NT2/D1 (cell line): ENCODE data around the gene KRTAP12-1.

Experiments used
- DNase-seq: peaks from one replicate; pipeline ENCODE4 v3.0.0-alpha.2; 2011; ENCODE audit warnings: low read depth, low spot score
- H3K27me3 ChIP-seq: 2 replicates; pipeline ENCODE4 v1.6.0; 2011; ENCODE audit warnings: mild to moderate bottlenecking; ENCODE audit not compliant: insufficient read length, insufficient read depth
- H3K36me3 ChIP-seq: 2 replicates; pipeline ENCODE4 v1.6.1; 2011; ENCODE audit warnings: mild to moderate bottlenecking, low read length, mixed read lengths; ENCODE audit not compliant: insufficient read depth, insufficient read length
- H3K4me1 ChIP-seq: 2 replicates; pipeline ENCODE4 v1.5.1; 2011; ENCODE audit not compliant: insufficient read depth, insufficient read length
- H3K4me3 ChIP-seq: 2 replicates; pipeline ENCODE4 v1.5.1; 2011; ENCODE audit warnings: low read depth; ENCODE audit not compliant: insufficient read length
- H3K9ac ChIP-seq: 2 replicates; pipeline ENCODE4 v1.6.0; 2011; ENCODE audit warnings: low read depth; ENCODE audit not compliant: insufficient read length
- H3K9me3 ChIP-seq: 2 replicates; pipeline ENCODE4 v1.5.1; 2011; ENCODE audit warnings: mild to moderate bottlenecking, low read length; ENCODE audit not compliant: insufficient read depth
- SUZ12 ChIP-seq: IDR thresholded peaks from 2 replicates; pipeline ENCODE4 v1.6.1; 2011; ENCODE audit not compliant: insufficient read length, insufficient read depth; ENCODE audit errors: extremely low read depth
- YY1 ChIP-seq: IDR thresholded peaks from 2 replicates; pipeline ENCODE4 v1.6.1; 2011; ENCODE audit not compliant: insufficient read length, insufficient read depth
- ZNF274 ChIP-seq: IDR thresholded peaks from 2 replicates; pipeline ENCODE4 v1.6.1; 2011; ENCODE audit warnings: mild to moderate bottlenecking, low read depth, low read length

KRTAP12-1 gene

DNA sequence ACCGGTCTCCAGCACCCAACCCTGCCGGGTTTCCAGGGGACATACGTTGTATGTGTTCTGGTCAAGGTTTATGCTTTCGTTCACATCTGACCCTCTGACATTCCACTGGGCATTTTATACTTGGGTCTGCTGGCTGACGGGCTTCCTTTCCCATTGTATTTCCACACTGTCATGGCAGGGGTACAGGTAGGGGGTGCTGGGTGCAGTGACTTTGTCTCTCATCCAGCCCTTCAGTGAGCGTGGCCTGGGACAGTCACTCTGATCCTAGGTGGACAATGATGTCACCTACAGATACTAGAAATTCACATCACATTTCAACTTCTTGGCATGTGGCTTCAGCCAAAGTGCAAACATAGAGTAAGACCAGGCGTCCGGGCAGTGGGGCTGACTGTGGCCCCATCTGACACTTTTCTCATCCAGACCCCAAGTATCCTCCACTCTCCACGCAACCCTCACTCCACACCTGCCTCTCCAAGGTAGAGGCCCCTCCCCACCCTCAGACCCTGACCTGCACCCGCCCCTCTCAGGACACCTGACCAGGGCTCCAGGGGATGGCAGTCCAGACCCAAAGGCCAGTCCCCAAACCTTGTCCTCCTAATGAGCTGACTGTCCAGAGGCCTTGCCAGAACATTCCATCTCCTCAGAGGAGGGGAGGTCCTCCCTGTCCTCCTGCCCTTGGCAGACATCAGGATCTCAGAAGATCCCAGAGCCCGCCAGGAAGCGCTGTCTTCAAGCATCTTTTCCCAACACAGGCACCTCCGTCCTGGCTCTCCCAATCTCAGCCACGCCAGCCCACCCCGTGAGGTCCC is 45.5 kb downstream of the KRTAP12-1 start:
- H3K27me3 ChIP-seq = no peaks in the 10 kb centered on the region
- no peak overlapping the region for H3K9ac ChIP-seq
- TF ChIP-seq ZNF274 (no peak), YY1 (no peak), SUZ12 (no peak)

DNA sequence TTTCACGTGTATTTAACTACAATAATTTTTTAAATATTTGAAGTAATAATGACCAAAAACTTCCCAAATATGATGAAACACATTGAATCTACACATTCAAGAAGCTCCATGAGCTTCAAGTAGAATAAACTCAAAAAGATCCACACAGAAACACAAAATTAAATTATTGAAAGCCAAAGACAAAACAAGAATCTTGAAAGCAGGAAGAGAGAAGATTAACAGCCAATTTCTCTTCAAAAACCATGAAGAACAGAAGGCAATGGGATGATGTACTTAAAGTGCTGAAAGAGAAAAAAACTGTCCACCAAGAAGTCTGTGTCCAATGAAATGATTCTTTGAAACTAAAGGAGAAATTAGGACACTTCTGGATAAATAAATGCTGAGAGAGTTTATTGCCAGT is 49.9 kb downstream of the KRTAP12-1 start:
- peaks cover 10% of the 10 kb centered on the region for H3K4me1 ChIP-seq
- peaks cover 14% of the 10 kb centered on the region; the same call in 1 of the 2 replicates for H3K9me3 ChIP-seq
- H3K9ac ChIP-seq = no peak overlapping the region
- H3K4me3 ChIP-seq = no peak overlapping the region
- H3K36me3 ChIP-seq = no peaks in the 10 kb centered on the region
- TF ChIP-seq ZNF274 (no peak), SUZ12 (no peak), YY1 (no peak)
- no peak for DNase-seq
- no peaks in the 10 kb centered on the region for H3K27me3 ChIP-seq

More for the DNA sequence above, 45.5 kb downstream of the KRTAP12-1 start:
- no peak for DNase-seq
- Histone ChIP-seq H3K9me3 (peaks cover 24% of the 10 kb centered on the region), H3K4me3 (no peak overlapping the region), H3K4me1 (peaks cover 4% of the 10 kb centered on the region), H3K36me3 (no peaks in the 10 kb centered on the region)
